HCT116 (cell line): ENCODE data around the gene RHCE.
"Not testable (repeated sequence)": the region's sequence is repeated elsewhere in the genome, so short reads cannot be mapped to it uniquely, and the experiment has no call there.

Source experiments
- CEBPB ChIP-seq: IDR thresholded peaks from 2 replicates; pipeline ENCODE4 v1.6.1; 2012; ENCODE audit warnings: low read depth
- EZH2 ChIP-seq: fragments of 200-600 bp; sonication (generic); IDR thresholded peaks from 2 replicates; pipeline ENCODE4 v1.6.1; 2017; ENCODE audit warnings: antibody characterized with exemption, mixed run types
- EZH2phosphoT487 ChIP-seq: fragments of 200-600 bp; IDR thresholded peaks from 2 replicates; pipeline ENCODE4 v1.6.1; 2018; ENCODE audit warnings: antibody characterized with exemption, borderline replicate concordance
- JUND ChIP-seq: IDR thresholded peaks from 2 replicates; pipeline ENCODE4 v1.6.1; 2012
- POLR2A ChIP-seq: IDR thresholded peaks from 2 replicates; pipeline ENCODE4 v1.7.0; 2011; ENCODE audit warnings: borderline replicate concordance; ENCODE audit not compliant: insufficient read depth, insufficient read length; ENCODE audit errors: extremely low read depth
- TCF7L2 ChIP-seq: IDR thresholded peaks from 2 replicates; pipeline ENCODE4 v1.7.0; 2011; ENCODE audit warnings: borderline replicate concordance, inconsistent platforms; ENCODE audit not compliant: insufficient read depth, insufficient read length; ENCODE audit errors: extremely low read depth
- ZFX ChIP-seq: fragments of 450-650 bp; IDR thresholded peaks from 2 replicates; pipeline ENCODE4 v1.6.1; 2017
- ZNF274 ChIP-seq: fragments of 200-500 bp; sonication (Bioruptor generic); IDR thresholded peaks from 2 replicates; pipeline ENCODE4 v1.6.1; 2014; ENCODE audit warnings: mild to moderate bottlenecking, low read depth, low read length, inconsistent platforms
- TF ChIP-seq, protein P1 (sequence below): IDR thresholded peaks from 2 replicates; pipeline ENCODE4 v1.6.1; 2012
- TF ChIP-seq, protein P2 (sequence below): IDR thresholded peaks from 2 replicates; pipeline ENCODE4 v1.6.1; 2012; ENCODE audit warnings: low read depth
- TF ChIP-seq, protein P3 (sequence below), 3 experiments: fragments of 200-600 bp in 1 of 3; sonication (generic) in 1 of 3; IDR thresholded peaks in 2 of 3; conservative IDR thresholded peaks in 1 of 3; 2 replicates each; pipeline ENCODE4 v1.5.1; 2012 to 2017; ENCODE audit warnings: low read depth in 2 of 3, low read length in 2 of 3, antibody characterized with exemption in 1 of 3, borderline replicate concordance in 1 of 3, control low read depth in 1 of 3, mild to moderate bottlenecking in 1 of 3, mixed read lengths in 1 of 3, mixed run types in 1 of 3, moderate library complexity in 1 of 3; ENCODE audit not compliant: insufficient read depth in 1 of 3
- TF ChIP-seq, protein P4 (sequence below): IDR thresholded peaks from 2 replicates; pipeline ENCODE4 v1.6.1; 2011; ENCODE audit warnings: mild to moderate bottlenecking, low read length, moderate library complexity; ENCODE audit not compliant: insufficient replicate concordance; ENCODE audit errors: extremely low read depth

DNA sequence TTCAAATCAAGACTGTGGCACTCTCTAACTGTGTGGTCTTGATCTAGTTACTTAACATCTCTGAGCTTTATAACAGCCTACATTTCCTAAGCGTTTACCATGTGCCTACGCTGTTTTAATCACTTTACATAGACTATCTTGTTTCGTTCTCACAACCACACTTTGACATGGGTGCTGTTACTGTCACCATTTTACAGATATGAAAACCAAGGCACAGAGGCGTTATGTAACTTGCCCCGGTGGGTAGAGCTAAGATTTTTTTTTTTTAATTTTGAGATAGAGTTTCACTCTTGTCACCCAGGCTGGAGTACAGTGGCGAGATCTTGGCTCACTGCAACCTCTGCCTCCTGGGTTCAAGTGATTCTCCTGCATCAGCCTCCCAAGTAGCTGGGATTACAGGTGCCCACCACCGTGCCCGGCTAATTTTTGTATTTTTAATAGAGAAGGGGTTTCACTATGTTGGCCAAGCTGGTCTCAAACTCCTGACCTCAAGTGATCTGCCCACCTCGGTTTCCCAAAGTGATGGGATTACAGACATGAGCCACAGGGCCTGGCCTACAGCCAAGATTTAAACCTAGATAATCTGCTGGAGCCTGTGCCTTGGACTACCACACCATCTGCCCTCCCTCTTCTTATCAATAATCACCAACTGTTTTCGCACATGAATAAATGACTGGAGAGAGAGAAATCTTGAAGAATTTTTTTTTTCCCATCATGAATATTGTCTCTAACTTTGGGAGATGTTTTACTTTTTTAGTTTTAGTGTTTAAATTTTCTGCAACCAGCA lies 10.8 kb downstream of the RHCE start:
- TF ChIP-seq, protein P1, sequence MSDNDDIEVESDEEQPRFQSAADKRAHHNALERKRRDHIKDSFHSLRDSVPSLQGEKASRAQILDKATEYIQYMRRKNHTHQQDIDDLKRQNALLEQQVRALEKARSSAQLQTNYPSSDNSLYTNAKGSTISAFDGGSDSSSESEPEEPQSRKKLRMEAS, result not testable (repeated sequence)
- TF ChIP-seq ZFX, ZNF274, CEBPB, EZH2phosphoT487, POLR2A, TCF7L2, JUND, EZH2: not testable (repeated sequence)
- TF ChIP-seq, protein P2, sequence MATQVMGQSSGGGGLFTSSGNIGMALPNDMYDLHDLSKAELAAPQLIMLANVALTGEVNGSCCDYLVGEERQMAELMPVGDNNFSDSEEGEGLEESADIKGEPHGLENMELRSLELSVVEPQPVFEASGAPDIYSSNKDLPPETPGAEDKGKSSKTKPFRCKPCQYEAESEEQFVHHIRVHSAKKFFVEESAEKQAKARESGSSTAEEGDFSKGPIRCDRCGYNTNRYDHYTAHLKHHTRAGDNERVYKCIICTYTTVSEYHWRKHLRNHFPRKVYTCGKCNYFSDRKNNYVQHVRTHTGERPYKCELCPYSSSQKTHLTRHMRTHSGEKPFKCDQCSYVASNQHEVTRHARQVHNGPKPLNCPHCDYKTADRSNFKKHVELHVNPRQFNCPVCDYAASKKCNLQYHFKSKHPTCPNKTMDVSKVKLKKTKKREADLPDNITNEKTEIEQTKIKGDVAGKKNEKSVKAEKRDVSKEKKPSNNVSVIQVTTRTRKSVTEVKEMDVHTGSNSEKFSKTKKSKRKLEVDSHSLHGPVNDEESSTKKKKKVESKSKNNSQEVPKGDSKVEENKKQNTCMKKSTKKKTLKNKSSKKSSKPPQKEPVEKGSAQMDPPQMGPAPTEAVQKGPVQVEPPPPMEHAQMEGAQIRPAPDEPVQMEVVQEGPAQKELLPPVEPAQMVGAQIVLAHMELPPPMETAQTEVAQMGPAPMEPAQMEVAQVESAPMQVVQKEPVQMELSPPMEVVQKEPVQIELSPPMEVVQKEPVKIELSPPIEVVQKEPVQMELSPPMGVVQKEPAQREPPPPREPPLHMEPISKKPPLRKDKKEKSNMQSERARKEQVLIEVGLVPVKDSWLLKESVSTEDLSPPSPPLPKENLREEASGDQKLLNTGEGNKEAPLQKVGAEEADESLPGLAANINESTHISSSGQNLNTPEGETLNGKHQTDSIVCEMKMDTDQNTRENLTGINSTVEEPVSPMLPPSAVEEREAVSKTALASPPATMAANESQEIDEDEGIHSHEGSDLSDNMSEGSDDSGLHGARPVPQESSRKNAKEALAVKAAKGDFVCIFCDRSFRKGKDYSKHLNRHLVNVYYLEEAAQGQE, result not testable (repeated sequence)
- TF ChIP-seq, protein P3, sequence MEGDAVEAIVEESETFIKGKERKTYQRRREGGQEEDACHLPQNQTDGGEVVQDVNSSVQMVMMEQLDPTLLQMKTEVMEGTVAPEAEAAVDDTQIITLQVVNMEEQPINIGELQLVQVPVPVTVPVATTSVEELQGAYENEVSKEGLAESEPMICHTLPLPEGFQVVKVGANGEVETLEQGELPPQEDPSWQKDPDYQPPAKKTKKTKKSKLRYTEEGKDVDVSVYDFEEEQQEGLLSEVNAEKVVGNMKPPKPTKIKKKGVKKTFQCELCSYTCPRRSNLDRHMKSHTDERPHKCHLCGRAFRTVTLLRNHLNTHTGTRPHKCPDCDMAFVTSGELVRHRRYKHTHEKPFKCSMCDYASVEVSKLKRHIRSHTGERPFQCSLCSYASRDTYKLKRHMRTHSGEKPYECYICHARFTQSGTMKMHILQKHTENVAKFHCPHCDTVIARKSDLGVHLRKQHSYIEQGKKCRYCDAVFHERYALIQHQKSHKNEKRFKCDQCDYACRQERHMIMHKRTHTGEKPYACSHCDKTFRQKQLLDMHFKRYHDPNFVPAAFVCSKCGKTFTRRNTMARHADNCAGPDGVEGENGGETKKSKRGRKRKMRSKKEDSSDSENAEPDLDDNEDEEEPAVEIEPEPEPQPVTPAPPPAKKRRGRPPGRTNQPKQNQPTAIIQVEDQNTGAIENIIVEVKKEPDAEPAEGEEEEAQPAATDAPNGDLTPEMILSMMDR (IDR thresholded peaks at IDR 0.05 in 2 of 3, conservative IDR thresholded peaks at IDR 0.05 in 1 of 3; ENCODE audit: borderline replicate concordance in 1 of 3, insufficient read depth in 1 of 3, low read depth in 2 of 3, low read length in 2 of 3), result not testable (repeated sequence)
- TF ChIP-seq, protein P4, sequence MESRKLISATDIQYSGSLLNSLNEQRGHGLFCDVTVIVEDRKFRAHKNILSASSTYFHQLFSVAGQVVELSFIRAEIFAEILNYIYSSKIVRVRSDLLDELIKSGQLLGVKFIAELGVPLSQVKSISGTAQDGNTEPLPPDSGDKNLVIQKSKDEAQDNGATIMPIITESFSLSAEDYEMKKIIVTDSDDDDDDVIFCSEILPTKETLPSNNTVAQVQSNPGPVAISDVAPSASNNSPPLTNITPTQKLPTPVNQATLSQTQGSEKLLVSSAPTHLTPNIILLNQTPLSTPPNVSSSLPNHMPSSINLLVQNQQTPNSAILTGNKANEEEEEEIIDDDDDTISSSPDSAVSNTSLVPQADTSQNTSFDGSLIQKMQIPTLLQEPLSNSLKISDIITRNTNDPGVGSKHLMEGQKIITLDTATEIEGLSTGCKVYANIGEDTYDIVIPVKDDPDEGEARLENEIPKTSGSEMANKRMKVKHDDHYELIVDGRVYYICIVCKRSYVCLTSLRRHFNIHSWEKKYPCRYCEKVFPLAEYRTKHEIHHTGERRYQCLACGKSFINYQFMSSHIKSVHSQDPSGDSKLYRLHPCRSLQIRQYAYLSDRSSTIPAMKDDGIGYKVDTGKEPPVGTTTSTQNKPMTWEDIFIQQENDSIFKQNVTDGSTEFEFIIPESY, result not testable (repeated sequence)
